Hepatocyte (in vitro differentiated cells): ENCODE results near the gene FGD2. TPM values are rescaled to one million over a fixed set of nuclear protein-coding genes. Genes with fewer than 3 reads are reported as not detected.

ENCODE experiments used
- DNase-seq: peaks from one replicate; pipeline ENCODE4 v3.0.0-alpha.2; 2016; ENCODE audit warnings: low spot score
- H2AFZ ChIP-seq: fragments of 200-600 bp; sonication (generic); 2 replicates; pipeline ENCODE4 v1.6.0; 2016; ENCODE audit warnings: antibody characterized with exemption, mild to moderate bottlenecking
- H3K27ac ChIP-seq: fragments of 200-600 bp; sonication (generic); 2 replicates; pipeline ENCODE4 v1.5.1; 2016; ENCODE audit warnings: mild to moderate bottlenecking
- H3K27me3 ChIP-seq: fragments of 200-600 bp; sonication (generic); 2 replicates; pipeline ENCODE4 v1.6.1; 2016
- H3K36me3 ChIP-seq: fragments of 200-600 bp; sonication (generic); replicated peaks from 2 replicates; pipeline ENCODE4 v1.5.1; 2016; ENCODE audit warnings: low read depth; ENCODE audit not compliant: insufficient read depth
- H3K4me1 ChIP-seq: fragments of 200-600 bp; sonication (generic); 2 replicates; pipeline ENCODE4 v1.5.1; 2016; ENCODE audit warnings: mild to moderate bottlenecking, moderate library complexity; ENCODE audit not compliant: insufficient read depth
- H3K4me2 ChIP-seq: fragments of 200-600 bp; sonication (generic); 2 replicates; pipeline ENCODE4 v1.6.0; 2016
- H3K4me3 ChIP-seq: fragments of 200-600 bp; sonication (generic); 2 replicates; pipeline ENCODE4 v1.5.1; 2016; ENCODE audit warnings: mild to moderate bottlenecking
- H3K79me2 ChIP-seq: fragments of 200-600 bp; sonication (generic); 2 replicates; pipeline ENCODE4 v1.6.0; 2017; ENCODE audit warnings: mild to moderate bottlenecking
- H3K9me2 ChIP-seq: fragments of 200-600 bp; sonication (generic); replicated peaks from 2 replicates; pipeline ENCODE4 v1.6.0; 2017; ENCODE audit warnings: mild to moderate bottlenecking; ENCODE audit not compliant: insufficient read depth
- H3K9me3 ChIP-seq: fragments of 200-600 bp; sonication (generic); 2 replicates; pipeline ENCODE4 v1.5.1; 2016; ENCODE audit warnings: low read depth, mild to moderate bottlenecking
- H4K20me1 ChIP-seq: fragments of 200-600 bp; sonication (generic); 2 replicates; pipeline ENCODE4 v1.6.0; 2016; ENCODE audit warnings: mild to moderate bottlenecking; ENCODE audit not compliant: insufficient read depth, poor library complexity, severe bottlenecking
- EZH2 ChIP-seq: fragments of 200-600 bp; sonication (generic); IDR thresholded peaks from 2 replicates; pipeline ENCODE4 v1.6.1; 2016; ENCODE audit warnings: antibody characterized with exemption, mild to moderate bottlenecking, borderline replicate concordance
- EZH2phosphoT487 ChIP-seq: fragments of 200-600 bp; sonication (generic); IDR thresholded peaks from one replicate; pipeline ENCODE4 v1.6.1; 2018; ENCODE audit warnings: antibody characterized with exemption, mild to moderate bottlenecking, low read depth, moderate library complexity; ENCODE audit not compliant: unreplicated experiment, severe bottlenecking
- WGBS: methylation state at CpG from one replicate; pipeline ENCODE4 v1.1.6; 2016; ENCODE audit warnings: low lambda C conversion rate; ENCODE audit errors: missing lambda C conversion rate; 5-methylcytosine and 5-hydroxymethylcytosine counted together
- polyA plus RNA-seq: library from polyadenylated mRNA; unstranded; fragments of >200 nt; fragmentation: Nextera tagmentation; extraction: Ambion mirVana; gene quantifications from 2 replicates; pipeline ENCODE4 v1.2.1, GENCODE V29; 2016
- total RNA-seq: library from RNA; depleted of rRNA; stranded (reverse); fragments of >200 nt; gene quantifications from 2 replicates; pipeline ENCODE4 v1.2.3, GENCODE V29; 2014
- TF ChIP-seq, protein P1 (sequence below): fragments of 200-600 bp; sonication (generic); IDR thresholded peaks from 2 replicates; pipeline ENCODE4 v1.5.1; 2016; ENCODE audit warnings: antibody characterized with exemption, mild to moderate bottlenecking; ENCODE audit not compliant: poor library complexity

FGD2 gene
- total and polyA plus RNA-seq, 2 experiments from 2014 or later, result 4.6 to 5.2 TPM

- Histone ChIP-seq H3K36me3 (no peaks in the 10 kb centered on the region), H3K27me3 (no peaks in the 10 kb centered on the region), H3K4me2 (no peak overlapping the region), H3K27ac (peak overlapping the region; percentile 4), H3K4me1 (peaks cover 3% of the 10 kb centered on the region), H3K79me2 (no peaks in the 10 kb centered on the region), H3K9me3 (no peaks in the 10 kb centered on the region), H2AFZ (no peak overlapping the region), H3K9me2 (no peaks in the 10 kb centered on the region), H3K4me3 (no peak overlapping the region), H4K20me1 (no peaks in the 10 kb centered on the region)
- DNase-seq, result peak; percentile 49
- TF ChIP-seq EZH2 (no peak), EZH2phosphoT487 (no peak)
- TF ChIP-seq, protein P1, sequence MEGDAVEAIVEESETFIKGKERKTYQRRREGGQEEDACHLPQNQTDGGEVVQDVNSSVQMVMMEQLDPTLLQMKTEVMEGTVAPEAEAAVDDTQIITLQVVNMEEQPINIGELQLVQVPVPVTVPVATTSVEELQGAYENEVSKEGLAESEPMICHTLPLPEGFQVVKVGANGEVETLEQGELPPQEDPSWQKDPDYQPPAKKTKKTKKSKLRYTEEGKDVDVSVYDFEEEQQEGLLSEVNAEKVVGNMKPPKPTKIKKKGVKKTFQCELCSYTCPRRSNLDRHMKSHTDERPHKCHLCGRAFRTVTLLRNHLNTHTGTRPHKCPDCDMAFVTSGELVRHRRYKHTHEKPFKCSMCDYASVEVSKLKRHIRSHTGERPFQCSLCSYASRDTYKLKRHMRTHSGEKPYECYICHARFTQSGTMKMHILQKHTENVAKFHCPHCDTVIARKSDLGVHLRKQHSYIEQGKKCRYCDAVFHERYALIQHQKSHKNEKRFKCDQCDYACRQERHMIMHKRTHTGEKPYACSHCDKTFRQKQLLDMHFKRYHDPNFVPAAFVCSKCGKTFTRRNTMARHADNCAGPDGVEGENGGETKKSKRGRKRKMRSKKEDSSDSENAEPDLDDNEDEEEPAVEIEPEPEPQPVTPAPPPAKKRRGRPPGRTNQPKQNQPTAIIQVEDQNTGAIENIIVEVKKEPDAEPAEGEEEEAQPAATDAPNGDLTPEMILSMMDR, result no peak
- 74% methylated on average over 12 of the region's 13 CpGs for WGBS
Measured at GRCh38 chr6:37038292-37039198, 33.1 kb downstream of the FGD2 start.

- no peak for DNase-seq
- Histone ChIP-seq H3K79me2 (no peaks in the 10 kb centered on the region), H3K4me1 (peaks cover 3% of the 10 kb centered on the region), H4K20me1 (no peaks in the 10 kb centered on the region), H3K36me3 (no peaks in the 10 kb centered on the region), H3K27me3 (no peaks in the 10 kb centered on the region), H3K9me3 (no peaks in the 10 kb centered on the region), H3K4me2 (no peak overlapping the region), H3K4me3 (no peak overlapping the region), H3K27ac (no peak overlapping the region), H3K9me2 (no peaks in the 10 kb centered on the region), H2AFZ (no peak overlapping the region)
- 96% methylated on average over 4 of the region's 4 CpGs for WGBS
- TF ChIP-seq, protein P1, result no peak
Measured at GRCh38 chr6:37039958-37040357, 34.5 kb downstream of the FGD2 start.

GRCh38 chr6:37041521-37041920 lies 36.1 kb downstream of the FGD2 start:
- H3K4me2 ChIP-seq, result no peak overlapping the region
- no peak overlapping the region for H2AFZ ChIP-seq
- no peaks in the 10 kb centered on the region for H3K9me2 ChIP-seq
- H3K9me3 ChIP-seq, result no peaks in the 10 kb centered on the region
- H4K20me1 ChIP-seq, result no peaks in the 10 kb centered on the region
- H3K4me1 ChIP-seq, result peaks cover 3% of the 10 kb centered on the region
- H3K4me3 ChIP-seq, result no peak overlapping the region
- no peaks in the 10 kb centered on the region for H3K79me2 ChIP-seq
- no peak for TF ChIP-seq EZH2phosphoT487
- TF ChIP-seq, protein P1, result no peak
- TF ChIP-seq EZH2, result no peak
- H3K27me3 ChIP-seq, result no peaks in the 10 kb centered on the region
- no peak overlapping the region for H3K27ac ChIP-seq
- 96% methylated on average over 6 of the region's 6 CpGs for WGBS
- no peak for DNase-seq
- H3K36me3 ChIP-seq, result no peaks in the 10 kb centered on the region
